Measurements from ENCODE around the gene SPATA17.

SPATA17 gene

GRCh38 chr1:217917281-217917887, 286.2 kb downstream of the SPATA17 start:
- no peak for DNase-seq (ENCODE audit: low read depth)

GRCh38 chr1:217919683-217920388, 288.7 kb downstream of the SPATA17 start:
- no peak for DNase-seq (ENCODE audit: low read depth)
